Peyer's patch (tissue), 4 donors: ENCODE data around the gene HSP90B1. TPM values are rescaled to one million over a fixed set of nuclear protein-coding genes. Genes with fewer than 3 reads are reported as not detected.
A peak's percentile ranks its signal among the peaks of the same experiment; 100 is the strongest.

Experiments
- DNase-seq, 3 donors: peaks; one replicate each; pipeline ENCODE4 v3.0.0-alpha.2; 2017 to 2019
- H3K27ac ChIP-seq, 4 donors: fragments of 200-600 bp; sonication (generic); one replicate each; pipeline ENCODE4 v1.5.1; 2016 to 2019
- H3K27me3 ChIP-seq, 2 donors: fragments of 200-600 bp; sonication (generic); one replicate each; pipeline ENCODE4 v1.5.1; 2019
- H3K36me3 ChIP-seq, 3 donors: fragments of 200-600 bp; sonication (generic); one replicate each; pipeline ENCODE4 v1.5.1; 2016 to 2019
- H3K4me1 ChIP-seq, 4 donors: fragments of 200-600 bp; sonication (generic); one replicate each; pipeline ENCODE4 v1.5.1; 2016 to 2019
- H3K4me3 ChIP-seq, 4 donors: fragments of 200-600 bp; sonication (generic); 1 replicate in 3 of 4; 2 replicates in 1 of 4; pipeline ENCODE4 v1.5.1; 2016 to 2019; ENCODE audit warnings: mild to moderate bottlenecking in 1 of 4
- H3K9me3 ChIP-seq, 4 donors: fragments of 200-600 bp; sonication (generic); one replicate each; pipeline ENCODE4 v1.5.1; 2016 to 2019; ENCODE audit warnings: mild to moderate bottlenecking in 1 of 4
- POLR2A ChIP-seq, 2 donors: fragments of 450-650 bp; IDR thresholded peaks; one replicate each; pipeline ENCODE4 v1.5.1; 2017; ENCODE audit warnings: antibody characterized with exemption in 2 of 2, mild to moderate bottlenecking in 2 of 2, moderate library complexity in 2 of 2
- total RNA-seq, 4 donors: library from RNA; depleted of rRNA; stranded (reverse); fragments of >200 nt; gene quantifications; one replicate each; pipeline ENCODE4 v1.1.0, GENCODE V29; 2016
- TF ChIP-seq, protein P1 (sequence below), 6 experiments: fragments of 450-650 bp in 4 of 6; fragments of 200-600 bp in 2 of 6; sonication (generic) in 1 of 6; IDR thresholded peaks; one replicate each; pipeline ENCODE4 v1.5.1; 2017 to 2019; ENCODE audit warnings: antibody characterized with exemption in 6 of 6, mild to moderate bottlenecking in 3 of 6, moderate library complexity in 1 of 6

HSP90B1 gene
- total RNA-seq, result 100 to 1,000 TPM; 197 to 655 (median 335) TPM

DNA sequence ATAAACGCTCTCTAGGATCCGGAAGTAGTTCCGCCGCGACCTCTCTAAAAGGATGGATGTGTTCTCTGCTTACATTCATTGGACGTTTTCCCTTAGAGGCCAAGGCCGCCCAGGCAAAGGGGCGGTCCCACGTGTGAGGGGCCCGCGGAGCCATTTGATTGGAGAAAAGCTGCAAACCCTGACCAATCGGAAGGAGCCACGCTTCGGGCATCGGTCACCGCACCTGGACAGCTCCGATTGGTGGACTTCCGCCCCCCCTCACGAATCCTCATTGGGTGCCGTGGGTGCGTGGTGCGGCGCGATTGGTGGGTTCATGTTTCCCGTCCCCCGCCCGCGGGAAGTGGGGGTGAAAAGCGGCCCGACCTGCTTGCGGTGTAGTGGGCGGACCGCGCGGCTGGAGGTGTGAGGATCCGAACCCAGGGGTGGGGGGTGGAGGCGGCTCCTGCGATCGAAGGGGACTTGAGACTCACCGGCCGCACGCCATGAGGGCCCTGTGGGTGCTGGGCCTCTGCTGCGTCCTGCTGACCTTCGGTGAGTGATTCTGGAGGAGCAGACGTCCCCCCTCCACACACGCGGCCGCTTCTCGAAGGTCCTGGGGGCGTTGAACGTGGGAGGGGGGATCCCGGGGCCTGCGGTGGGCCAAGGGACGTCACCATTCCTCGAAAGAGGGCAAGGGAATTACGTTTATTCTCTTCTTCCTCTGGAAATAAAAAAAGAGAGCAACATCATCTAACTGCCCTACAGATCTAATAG is at the start of gene HSP90B1:
Gene HSP90B1, plus strand, starts transcription at position 377 of the 753 bp plus-strand sequence. Its CDS starts 106 bp downstream, at position 483.
- Histone ChIP-seq H3K4me1 (peaks cover 0 to 34% (median 11%) of the 10 kb centered on the region in 4 donors), H3K4me3 (peak within 1 kb of the TSS; percentile 80 to 89 (median 84)), H3K9me3 (no peaks in the 10 kb centered on the region), H3K36me3 (peaks cover 0 to 24% (median 0%) of the 10 kb centered on the region in 3 donors), H3K27ac (peak within 1 kb of the TSS; percentile 90 to 97 (median 96)), H3K27me3 (no peaks in the 10 kb centered on the region)
- peak; percentile 99 to 100 (median 100) for DNase-seq
- TF ChIP-seq, protein P1, sequence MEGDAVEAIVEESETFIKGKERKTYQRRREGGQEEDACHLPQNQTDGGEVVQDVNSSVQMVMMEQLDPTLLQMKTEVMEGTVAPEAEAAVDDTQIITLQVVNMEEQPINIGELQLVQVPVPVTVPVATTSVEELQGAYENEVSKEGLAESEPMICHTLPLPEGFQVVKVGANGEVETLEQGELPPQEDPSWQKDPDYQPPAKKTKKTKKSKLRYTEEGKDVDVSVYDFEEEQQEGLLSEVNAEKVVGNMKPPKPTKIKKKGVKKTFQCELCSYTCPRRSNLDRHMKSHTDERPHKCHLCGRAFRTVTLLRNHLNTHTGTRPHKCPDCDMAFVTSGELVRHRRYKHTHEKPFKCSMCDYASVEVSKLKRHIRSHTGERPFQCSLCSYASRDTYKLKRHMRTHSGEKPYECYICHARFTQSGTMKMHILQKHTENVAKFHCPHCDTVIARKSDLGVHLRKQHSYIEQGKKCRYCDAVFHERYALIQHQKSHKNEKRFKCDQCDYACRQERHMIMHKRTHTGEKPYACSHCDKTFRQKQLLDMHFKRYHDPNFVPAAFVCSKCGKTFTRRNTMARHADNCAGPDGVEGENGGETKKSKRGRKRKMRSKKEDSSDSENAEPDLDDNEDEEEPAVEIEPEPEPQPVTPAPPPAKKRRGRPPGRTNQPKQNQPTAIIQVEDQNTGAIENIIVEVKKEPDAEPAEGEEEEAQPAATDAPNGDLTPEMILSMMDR (IDR thresholded peaks at IDR 0.05), result peak in 1 of 6 experiments; percentile 3
- TF ChIP-seq POLR2A (IDR thresholded peaks at IDR 0.05), result peak; percentile 77 to 96

DNA sequence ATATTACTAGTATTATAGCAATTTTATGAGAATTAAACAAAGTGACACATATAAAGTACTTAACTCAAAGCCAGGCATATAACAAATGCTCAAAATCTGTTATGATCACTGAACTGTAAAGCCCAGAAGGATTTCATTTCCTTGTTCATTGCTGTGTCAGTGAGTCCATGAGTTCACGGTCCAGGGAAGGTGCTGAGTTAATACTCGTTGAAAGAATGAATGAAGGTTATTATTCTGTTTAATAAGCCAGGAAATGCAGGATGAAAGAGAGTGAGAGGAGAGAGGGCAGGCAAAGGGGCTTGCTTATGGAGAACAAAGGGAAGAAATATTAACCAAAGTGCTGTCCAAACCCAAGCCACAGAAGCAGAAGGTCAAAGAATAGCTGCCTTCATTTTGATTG is 48.9 kb upstream of the HSP90B1 start:
- H3K36me3 ChIP-seq, result no peaks in the 10 kb centered on the region
- TF ChIP-seq POLR2A (IDR thresholded peaks at IDR 0.05), result no peak
- TF ChIP-seq, protein P1 (IDR thresholded peaks at IDR 0.05), result no peak
- DNase-seq, result no peak
- H3K27ac ChIP-seq, result no peak overlapping the region
- no peaks in the 10 kb centered on the region for H3K4me1 ChIP-seq
- no peaks in the 10 kb centered on the region for H3K27me3 ChIP-seq
- H3K9me3 ChIP-seq, result no peaks in the 10 kb centered on the region
- H3K4me3 ChIP-seq, result no peak overlapping the region

DNA sequence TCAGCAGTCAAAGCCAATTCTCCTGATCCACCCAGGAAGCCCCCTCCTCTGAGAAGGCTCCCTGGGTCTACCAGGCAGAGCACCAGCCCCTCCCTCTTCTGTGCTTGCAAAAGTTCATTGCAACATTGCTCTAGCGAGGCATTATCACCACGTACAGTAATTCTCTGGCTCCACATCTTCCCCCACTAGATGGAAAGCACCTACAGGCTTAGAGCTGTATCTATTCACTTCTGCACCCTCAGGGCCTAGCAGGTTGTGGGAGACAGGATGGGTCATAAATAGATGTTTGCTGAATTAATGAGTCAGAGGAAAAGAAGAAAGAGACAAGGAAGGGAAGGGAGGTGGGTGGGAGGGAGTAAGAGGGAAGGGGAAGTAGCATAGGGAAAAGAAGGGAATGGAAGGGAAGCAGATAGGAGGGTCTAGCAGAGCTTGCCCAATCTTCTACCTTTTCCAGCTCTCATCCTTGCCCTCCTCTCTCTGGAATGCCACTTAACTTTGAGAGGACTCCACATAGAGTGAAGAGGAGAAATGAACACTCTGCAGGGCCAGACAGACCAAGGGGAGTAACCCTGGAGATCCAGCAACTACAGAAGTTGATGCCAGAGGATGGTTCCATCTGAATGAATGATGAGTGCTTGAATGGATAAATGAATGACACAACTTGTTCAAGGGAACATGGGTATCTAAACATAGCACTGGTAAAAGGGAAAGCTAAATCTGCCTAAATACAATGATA is 47.2 kb upstream of the HSP90B1 start:
- TF ChIP-seq POLR2A (IDR thresholded peaks at IDR 0.05), result no peak
- TF ChIP-seq, protein P1 (IDR thresholded peaks at IDR 0.05), result no peak

DNA sequence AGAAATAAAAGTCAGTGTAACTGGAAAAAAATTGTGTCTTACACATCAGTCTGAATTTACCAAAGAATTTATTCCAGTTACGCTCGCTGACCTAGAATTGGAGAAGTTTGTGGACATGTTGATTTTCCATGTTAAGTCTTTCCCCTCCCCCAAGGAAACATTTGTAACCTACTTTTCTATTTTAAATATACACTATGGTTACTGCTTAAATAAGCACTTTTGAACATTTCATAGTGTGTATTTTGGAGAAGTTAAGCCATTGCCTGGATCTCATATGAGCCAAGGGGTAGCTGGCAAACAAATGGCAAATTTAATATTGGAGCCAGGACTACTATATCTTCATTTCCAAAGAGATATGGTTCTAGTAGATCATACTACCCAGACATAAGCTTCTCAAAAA is 46.3 kb upstream of the HSP90B1 start:
- TF ChIP-seq, protein P1 (IDR thresholded peaks at IDR 0.05), result no peak
- no peak for TF ChIP-seq POLR2A (IDR thresholded peaks at IDR 0.05)
- H3K4me1 ChIP-seq, result no peaks in the 10 kb centered on the region

More for the DNA sequence above, 47.2 kb upstream of the HSP90B1 start:
- no peaks in the 10 kb centered on the region for H3K4me1 ChIP-seq
- H3K36me3 ChIP-seq, result no peaks in the 10 kb centered on the region
- H3K9me3 ChIP-seq, result no peaks in the 10 kb centered on the region
- H3K27me3 ChIP-seq, result no peaks in the 10 kb centered on the region
- H3K27ac ChIP-seq, result no peak overlapping the region
- no peak for DNase-seq
- H3K4me3 ChIP-seq, result no peak overlapping the region

DNA sequence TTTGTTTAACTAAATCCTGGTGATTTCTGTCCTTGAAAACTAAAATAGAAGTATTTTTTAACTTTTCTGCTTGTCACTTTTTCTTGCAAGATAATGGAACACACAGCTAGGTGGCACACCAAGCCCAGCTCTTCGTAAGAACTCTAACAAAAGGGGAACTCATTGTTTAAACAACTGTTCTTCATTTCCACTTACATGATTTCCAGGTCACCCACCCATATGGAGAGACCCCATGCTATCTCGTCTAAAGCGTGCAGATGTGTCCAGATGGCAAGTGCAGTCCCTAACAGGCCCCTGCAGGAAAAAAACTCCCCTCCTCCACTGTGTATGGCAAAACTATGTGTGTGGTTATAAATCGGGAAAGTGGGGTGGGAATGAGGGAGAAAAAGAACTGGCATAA is 45.9 kb upstream of the HSP90B1 start:
- H3K4me3 ChIP-seq, result no peak overlapping the region
- H3K27ac ChIP-seq, result no peak overlapping the region
- no peaks in the 10 kb centered on the region for H3K36me3 ChIP-seq
- TF ChIP-seq, protein P1 (IDR thresholded peaks at IDR 0.05), result peak in 4 of 6 experiments; percentile 27 to 43 (median 37)
- no peak for TF ChIP-seq POLR2A (IDR thresholded peaks at IDR 0.05)
- no peaks in the 10 kb centered on the region for H3K27me3 ChIP-seq
- H3K4me1 ChIP-seq, result no peaks in the 10 kb centered on the region
- H3K9me3 ChIP-seq, result no peaks in the 10 kb centered on the region
- no peak for DNase-seq

More for the DNA sequence above, 46.3 kb upstream of the HSP90B1 start:
- no peak overlapping the region for H3K4me3 ChIP-seq
- H3K27ac ChIP-seq, result no peak overlapping the region
- no peaks in the 10 kb centered on the region for H3K36me3 ChIP-seq
- no peak for DNase-seq
- H3K27me3 ChIP-seq, result no peaks in the 10 kb centered on the region
- H3K9me3 ChIP-seq, result no peaks in the 10 kb centered on the region
